WTC11 (cell line): ENCODE results near the gene EVC. TPM values are rescaled to one million over a fixed set of nuclear protein-coding genes. Genes with fewer than 3 reads are reported as not detected.
A peak's percentile ranks its signal among the peaks of the same experiment; 100 is the strongest.
"Not testable (repeated sequence)": the region's sequence is repeated elsewhere in the genome, so short reads cannot be mapped to it uniquely, and the experiment has no call there.

ENCODE experiments used
- ATAC-seq: fragments of 200-7000 bp; cut with Tn5 transposase; 2 replicates; pipeline ENCODE4 v1.10.0; 2021; ENCODE audit warnings: mild to moderate bottlenecking, moderate library complexity
- CTCF ChIA-PET: fragments of 300-600 bp; sonication (Branson Sonifier 250); formaldehyde crosslinking; loops from one replicate; lab custom pipeline; 2021; ENCODE audit warnings: antibody characterized with exemption; lab: Charles Lee
- POLR2A ChIA-PET: fragments of 350-600 bp; sonication (Branson Sonifier 250); formaldehyde crosslinking; loops from one replicate; lab custom pipeline; 2021; ENCODE audit warnings: antibody characterized with exemption; lab: Charles Lee
- DNase-seq: peaks from one replicate; pipeline ENCODE4 v3.0.0; 2021; ENCODE audit warnings: low spot score
- H3K27ac Mint-ChIP-seq: 2 replicates; pipeline ENCODE4 v1.8.0; 2021; ENCODE audit warnings: mixed read lengths
- H3K27me3 Mint-ChIP-seq: 2 replicates; pipeline ENCODE4 v1.8.0; 2021; ENCODE audit warnings: low read depth, mild to moderate bottlenecking, moderate library complexity, mixed read lengths
- H3K36me3 Mint-ChIP-seq: 2 replicates; pipeline ENCODE4 v1.8.0; 2021; ENCODE audit warnings: mixed read lengths
- H3K4me1 Mint-ChIP-seq: 2 replicates; pipeline ENCODE4 v1.8.0; 2022; ENCODE audit warnings: mixed read lengths
- H3K4me3 Mint-ChIP-seq: 2 replicates; pipeline ENCODE4 v1.8.0; 2021; ENCODE audit warnings: mild to moderate bottlenecking, moderate library complexity, mixed read lengths
- H3K9me3 Mint-ChIP-seq: 2 replicates; pipeline ENCODE4 v1.8.0; 2021; ENCODE audit warnings: mixed read lengths
- ATF2 ChIP-seq: sonication (generic); formaldehyde crosslinking; IDR thresholded peaks from 2 replicates; pipeline ENCODE4 v1.8.1; 2022; ENCODE audit warnings: low read depth, missing genetic modification reagents, borderline replicate concordance
- CREM ChIP-seq: sonication (generic); formaldehyde crosslinking; IDR thresholded peaks from 2 replicates; pipeline ENCODE4 v1.8.1; 2022; ENCODE audit warnings: mild to moderate bottlenecking, missing genetic modification reagents, moderate library complexity
- E2F4 ChIP-seq: sonication (generic); formaldehyde crosslinking; IDR thresholded peaks from 2 replicates; pipeline ENCODE4 v1.8.1; 2022; ENCODE audit warnings: low read depth, mild to moderate bottlenecking, moderate library complexity, missing genetic modification reagents, borderline replicate concordance
- GABPB1 ChIP-seq: sonication (generic); formaldehyde crosslinking; IDR thresholded peaks from 2 replicates; pipeline ENCODE4 v1.8.1; 2023; ENCODE audit warnings: mild to moderate bottlenecking, missing genetic modification reagents
- GTF2I ChIP-seq: fragments of 250-450 bp; sonication (Bioruptor Pico); conservative IDR thresholded peaks from 2 replicates; pipeline ENCODE4 v1.4.0; 2021; ENCODE audit warnings: mild to moderate bottlenecking
- HMGXB4 ChIP-seq: sonication (generic); formaldehyde crosslinking; IDR thresholded peaks from 2 replicates; pipeline ENCODE4 v1.8.1; 2023; ENCODE audit warnings: mild to moderate bottlenecking, moderate library complexity, missing genetic modification reagents
- IRF1 ChIP-seq: sonication (generic); formaldehyde crosslinking; IDR thresholded peaks from 2 replicates; pipeline ENCODE4 v1.8.0; 2023; ENCODE audit warnings: missing genetic modification reagents
- OVOL2 ChIP-seq: fragments of 250-450 bp; sonication (Bioruptor Pico); IDR thresholded peaks from 2 replicates; pipeline ENCODE4 v1.9.0; 2021; ENCODE audit warnings: mild to moderate bottlenecking, borderline replicate concordance
- PRRX2 ChIP-seq: fragments of 250-450 bp; sonication (Bioruptor Pico); IDR thresholded peaks from 2 replicates; pipeline ENCODE4 v1.8.0; 2021; ENCODE audit warnings: mild to moderate bottlenecking
- SOX15 ChIP-seq: fragments of 250-450 bp; sonication (Bioruptor Pico); IDR thresholded peaks from 2 replicates; pipeline ENCODE4 v1.9.0; 2021; ENCODE audit warnings: mild to moderate bottlenecking
- ZNF396 ChIP-seq: fragments of 250-450 bp; sonication (Bioruptor Pico); IDR thresholded peaks from 2 replicates; pipeline ENCODE4 v1.8.0; 2021; ENCODE audit warnings: mild to moderate bottlenecking, moderate library complexity, borderline replicate concordance
- ZNF416 ChIP-seq: fragments of 250-450 bp; sonication (Bioruptor Pico); IDR thresholded peaks from 2 replicates; pipeline ENCODE4 v1.9.0; 2021; ENCODE audit warnings: mild to moderate bottlenecking, inconsistent platforms
- ZNF423 ChIP-seq: fragments of 250-450 bp; sonication (Bioruptor Pico); IDR thresholded peaks from 2 replicates; pipeline ENCODE4 v2.1.2; 2022; ENCODE audit warnings: mild to moderate bottlenecking, moderate library complexity
- ZNF512 ChIP-seq: sonication (generic); formaldehyde crosslinking; IDR thresholded peaks from 2 replicates; pipeline ENCODE4 v1.8.1; 2022; ENCODE audit warnings: missing genetic modification reagents, borderline replicate concordance
- ZNF671 ChIP-seq: fragments of 250-450 bp; sonication (Bioruptor Pico); IDR thresholded peaks from 2 replicates; pipeline ENCODE4 v1.8.0; 2021; ENCODE audit warnings: mild to moderate bottlenecking
- total RNA-seq: library from RNA; stranded (reverse); gene quantifications from 3 replicates; pipeline ENCODE4 v1.2.3, GENCODE V29; 2021
- TF ChIP-seq, protein P1 (sequence below): sonication (generic); formaldehyde crosslinking; IDR thresholded peaks from 2 replicates; pipeline ENCODE4 v1.8.0; 2022; ENCODE audit warnings: mild to moderate bottlenecking, missing genetic modification reagents

The EVC gene
- total RNA-seq, 1 experiment from 2014 or later: 12.5 TPM

DNA sequence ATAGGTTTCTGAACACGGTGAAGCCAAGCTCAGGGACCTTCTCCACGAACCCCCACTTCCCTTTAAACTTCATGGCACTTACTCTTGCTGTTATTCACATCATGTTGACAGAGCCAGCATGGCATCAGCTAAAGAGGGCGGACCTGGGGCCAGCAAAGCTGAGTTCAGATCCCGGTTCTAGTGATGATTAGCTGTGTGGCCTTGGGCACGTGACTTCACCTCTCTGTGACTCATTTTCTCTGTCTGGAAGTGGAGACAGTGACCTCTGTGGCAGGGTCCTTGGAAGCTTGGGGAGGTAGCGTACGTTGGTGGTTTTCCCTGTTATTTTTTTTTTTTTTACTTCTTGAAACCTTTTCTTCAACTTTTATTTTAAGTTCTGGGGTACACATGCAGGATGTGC, 13.4 kb downstream of the EVC start:
- H3K36me3 Mint-ChIP-seq: peaks cover 32% of the 10 kb centered on the region
- ChIA-PET POLR2A (interaction anchor here (0.5 kb wide), 1 partner anchor 90 kb away, joined by 5 read pairs; no protein-coding TSS in a partner anchor), CTCF (interaction anchor here (0.7 kb wide), 1 partner anchor 16 kb away, joined by 3 read pairs; the partner anchor contains the start of gene EVC2)
- no peak overlapping the region for H3K4me3 Mint-ChIP-seq
- H3K27ac Mint-ChIP-seq: no peak overlapping the region
- H3K27me3 Mint-ChIP-seq: no peaks in the 10 kb centered on the region
- H3K9me3 Mint-ChIP-seq: no peaks in the 10 kb centered on the region
- ATAC-seq: no peak
- no peak for DNase-seq
- peaks cover 6% of the 10 kb centered on the region; the same call in 1 of the 2 replicates for H3K4me1 Mint-ChIP-seq
- TF ChIP-seq, protein P1, sequence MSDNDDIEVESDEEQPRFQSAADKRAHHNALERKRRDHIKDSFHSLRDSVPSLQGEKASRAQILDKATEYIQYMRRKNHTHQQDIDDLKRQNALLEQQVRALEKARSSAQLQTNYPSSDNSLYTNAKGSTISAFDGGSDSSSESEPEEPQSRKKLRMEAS (CRISPR knock-in tag): no peak
- TF ChIP-seq OVOL2 (no peak), ZNF396 (CRISPR knock-in tag) (no peak), E2F4 (CRISPR knock-in tag) (no peak), SOX15 (CRISPR knock-in tag) (no peak), GABPB1 (CRISPR knock-in tag) (no peak), ZNF512 (CRISPR knock-in tag) (no peak)

- H3K27me3 Mint-ChIP-seq, ATAC-seq, POLR2A ChIA-PET, H3K4me3 Mint-ChIP-seq, H3K4me1 Mint-ChIP-seq, H3K9me3 Mint-ChIP-seq, H3K27ac Mint-ChIP-seq, CTCF ChIA-PET, DNase-seq: not testable (repeated sequence)
- peaks cover 44% of the 10 kb centered on the region for H3K36me3 Mint-ChIP-seq
These were observed 17.4 kb downstream of the EVC start for GRCh38 chr4:5728412-5728811.

DNA sequence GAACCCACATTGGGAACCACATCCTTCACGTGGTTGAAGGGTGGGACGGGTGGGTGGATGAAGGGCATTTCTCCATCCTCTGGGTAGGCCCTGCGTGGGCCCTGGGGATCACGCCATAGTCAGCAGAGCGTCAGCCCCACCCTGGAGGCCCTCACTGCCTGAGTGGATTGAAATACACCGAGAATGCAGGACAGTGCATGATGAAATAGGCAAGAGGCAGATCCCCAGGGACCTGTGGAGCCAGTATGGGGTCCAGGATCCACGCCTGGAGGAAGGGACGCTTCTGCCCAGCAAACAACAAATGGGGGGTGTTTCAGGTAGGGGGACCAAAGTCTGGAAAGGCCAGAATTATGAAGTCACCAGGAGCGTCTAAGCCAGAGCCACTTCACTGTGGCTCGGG, 19.4 kb downstream of the EVC start:
- Mint-ChIP-seq H3K27ac (peak overlapping the region; percentile 29), H3K4me3 (no peak overlapping the region)
- CTCF ChIA-PET: no interaction called here

More for the DNA sequence above, 19.4 kb downstream of the EVC start:
- DNase-seq (no peak), ATAC-seq (no peak)
- H3K36me3 Mint-ChIP-seq: peaks cover 36% of the 10 kb centered on the region
- H3K27me3 Mint-ChIP-seq: no peaks in the 10 kb centered on the region
- TF ChIP-seq GTF2I (CRISPR knock-in tag) (no peak), HMGXB4 (no peak), ATF2 (no peak), ZNF416 (CRISPR knock-in tag) (no peak), ZNF671 (no peak), IRF1 (CRISPR knock-in tag) (no peak), PRRX2 (CRISPR knock-in tag) (no peak), ZNF423 (CRISPR knock-in tag) (no peak), CREM (no peak)
- H3K4me1 Mint-ChIP-seq: peaks cover 7% of the 10 kb centered on the region; the same call in 1 of the 2 replicates
- H3K9me3 Mint-ChIP-seq: no peaks in the 10 kb centered on the region
- POLR2A ChIA-PET: no interaction called here
